ENCODE data around the gene ARL14EPL. TPM values are rescaled to one million over a fixed set of nuclear protein-coding genes. Genes with fewer than 3 reads are reported as not detected.
"Not testable (repeated sequence)": the region's sequence is repeated elsewhere in the genome, so short reads cannot be mapped to it uniquely, and the experiment has no call there.

ARL14EPL gene
- total and polyA plus RNA-seq, 8 donors = not detected

GRCh38 chr5:116084871-116085715, 52.8 kb downstream of the ARL14EPL start, which contains the start of gene COMMD10:
COMMD10 (plus strand) TSS chr5:116085025.
- ATAC-seq = peak; percentile 93 to 96 (median 94)
- peak within 1 kb of the TSS; percentile 78 to 90 (median 86) for H3K27ac ChIP-seq
- no peaks in the 10 kb centered on the region for H3K27me3 ChIP-seq
- no peak for FAIRE-seq
- TF ChIP-seq CTCF (IDR thresholded peaks at IDR 0.05) = no peak
- peak; percentile 67 to 91 (median 78) for DNase-seq
- no peaks in the 10 kb centered on the region for H3K9me3 ChIP-seq
- H3K4me3 ChIP-seq = peak within 1 kb of the TSS; percentile 38 to 93 (median 64)
- H3K4me1 ChIP-seq = peaks cover 0 to 11% (median 10%) of the 10 kb centered on the region in 3 donors
- H3K36me3 ChIP-seq = no peaks in the 10 kb centered on the region
- WGBS, 2 donors = 0 to 1% methylated on average over 58 to 65 of the region's 65 CpGs
- intact Hi-C loops (cut with DNase I) = no loop called here

- H3K4me3 ChIP-seq = peak overlapping the region in 2 of 4 donors; percentile 73 to 93
- H3K36me3 ChIP-seq; H3K27ac ChIP-seq; FAIRE-seq; intact Hi-C loops (cut with DNase I); H3K27me3 ChIP-seq; ATAC-seq; DNase-seq; H3K9me3 ChIP-seq: not testable (repeated sequence)
- 97 to 98% methylated on average over 11 of the region's 11 CpGs for WGBS, 2 donors
- H3K4me1 ChIP-seq = peaks cover 0 to 11% (median 10%) of the 10 kb centered on the region in 3 donors
Observed at GRCh38 chr5:116086309-116086708, 54.0 kb downstream of the ARL14EPL start.

- no peak for TF ChIP-seq CTCF (IDR thresholded peaks at IDR 0.05)
- Histone ChIP-seq H3K4me3 (no peak overlapping the region), H3K4me1 (peaks cover 0 to 11% (median 10%) of the 10 kb centered on the region in 3 donors), H3K27me3 (no peaks in the 10 kb centered on the region), H3K27ac (no peak overlapping the region), H3K9me3 (no peaks in the 10 kb centered on the region), H3K36me3 (peaks cover 0 to 7% (median 5%) of the 10 kb centered on the region in 3 donors)
- no peak for ATAC-seq
- FAIRE-seq = no peak
- intact Hi-C loops (cut with DNase I) = no loop called here
- DNase-seq = no peak
Observed at GRCh38 chr5:116088062-116088461, 55.8 kb downstream of the ARL14EPL start.

- Histone ChIP-seq H3K27me3 (no peaks in the 10 kb centered on the region), H3K27ac (no peak overlapping the region), H3K9me3 (no peaks in the 10 kb centered on the region), H3K36me3 (peaks cover 0 to 27% (median 16%) of the 10 kb centered on the region in 3 donors), H3K4me3 (no peak overlapping the region), H3K4me1 (peaks cover 0 to 5% (median 0%) of the 10 kb centered on the region in 3 donors)
- intact Hi-C loops (cut with DNase I) = no loop called here
- ATAC-seq (no peak), FAIRE-seq (no peak), DNase-seq (no peak)
- 89 to 90% methylated on average over 3 of the region's 3 CpGs for WGBS, 2 donors
- no peak for TF ChIP-seq CTCF (IDR thresholded peaks at IDR 0.05)
Observed at GRCh38 chr5:116090302-116090701, 58.0 kb downstream of the ARL14EPL start.

- H3K9me3 ChIP-seq = no peaks in the 10 kb centered on the region
- DNase-seq (no peak), ATAC-seq (no peak), FAIRE-seq (no peak)
- 0% methylated on average over 1 of the region's 1 CpG for WGBS, 2 donors
- TF ChIP-seq CTCF (IDR thresholded peaks at IDR 0.05) = no peak
- no peaks in the 10 kb centered on the region for H3K4me1 ChIP-seq
- H3K4me3 ChIP-seq = no peak overlapping the region
- H3K27ac ChIP-seq = no peak overlapping the region
- H3K36me3 ChIP-seq = peaks cover 0 to 27% (median 16%) of the 10 kb centered on the region in 3 donors
- no peaks in the 10 kb centered on the region for H3K27me3 ChIP-seq
- intact Hi-C loops (cut with DNase I) = no loop called here
Observed at GRCh38 chr5:116091416-116091815, 59.1 kb downstream of the ARL14EPL start.
